SJSA1 (cell line): ENCODE data around the gene SLC2A13. TPM values are rescaled to one million over a fixed set of nuclear protein-coding genes. Genes with fewer than 3 reads are reported as not detected.
"Not testable (repeated sequence)": the region's sequence is repeated elsewhere in the genome, so short reads cannot be mapped to it uniquely, and the experiment has no call there.

Experiments
- DNase-seq, 2 experiments: peaks; one replicate each; pipeline ENCODE4 v3.0.0-alpha.2; 2015 to 2020; ENCODE audit warnings: low spot score in 2 of 2, low read depth in 1 of 2
- H3K27ac ChIP-seq: fragments of 250-450 bp; sonication (Bioruptor Pico); 2 replicates; pipeline ENCODE4 v1.5.1; 2020; ENCODE audit warnings: mild to moderate bottlenecking, moderate library complexity
- H3K27me3 ChIP-seq: fragments of 250-450 bp; sonication (Bioruptor Pico); replicated peaks from 2 replicates; pipeline ENCODE4 v1.5.1; 2020; ENCODE audit warnings: mild to moderate bottlenecking, moderate library complexity
- H3K36me3 ChIP-seq: fragments of 250-450 bp; sonication (Bioruptor Pico); 2 replicates; pipeline ENCODE4 v1.5.1; 2020; ENCODE audit warnings: mild to moderate bottlenecking
- H3K4me1 ChIP-seq: fragments of 250-450 bp; sonication (Bioruptor Pico); replicated peaks from 2 replicates; pipeline ENCODE4 v1.6.1; 2021; ENCODE audit warnings: mild to moderate bottlenecking
- H3K4me3 ChIP-seq: fragments of 250-450 bp; sonication (Bioruptor Pico); 2 replicates; pipeline ENCODE4 v1.5.1; 2020; ENCODE audit warnings: mild to moderate bottlenecking
- H3K9me3 ChIP-seq: fragments of 250-450 bp; sonication (Bioruptor Pico); replicated peaks from 2 replicates; pipeline ENCODE4 v1.5.1; 2020; ENCODE audit warnings: mild to moderate bottlenecking
- total RNA-seq: library from RNA; depleted of rRNA; stranded (reverse); fragments of >200 nt; shearing (Covaris generic); gene quantifications from 2 replicates; pipeline ENCODE4 v1.2.3, GENCODE V29; 2014

SLC2A13 gene
- total RNA-seq, 1 experiment from 2014 or later = 2.9 TPM

- H3K4me1 ChIP-seq = no peaks in the 10 kb centered on the region
- no peaks in the 10 kb centered on the region for H3K36me3 ChIP-seq
- H3K9me3 ChIP-seq = no peaks in the 10 kb centered on the region
- H3K4me3 ChIP-seq = no peak overlapping the region
- H3K27ac ChIP-seq = no peak overlapping the region
- DNase-seq = no peak
- H3K27me3 ChIP-seq = no peaks in the 10 kb centered on the region
These were observed 203.1 kb downstream of the SLC2A13 start for GRCh38 chr12:39902821-39903220.

GRCh38 chr12:39897315-39897714 lies 208.6 kb downstream of the SLC2A13 start:
- H3K9me3 ChIP-seq = 0 out of 2 replicates have a peak, but pooled peaks cover 8% of the 10 kb centered on the region
- no peak for DNase-seq

DNA sequence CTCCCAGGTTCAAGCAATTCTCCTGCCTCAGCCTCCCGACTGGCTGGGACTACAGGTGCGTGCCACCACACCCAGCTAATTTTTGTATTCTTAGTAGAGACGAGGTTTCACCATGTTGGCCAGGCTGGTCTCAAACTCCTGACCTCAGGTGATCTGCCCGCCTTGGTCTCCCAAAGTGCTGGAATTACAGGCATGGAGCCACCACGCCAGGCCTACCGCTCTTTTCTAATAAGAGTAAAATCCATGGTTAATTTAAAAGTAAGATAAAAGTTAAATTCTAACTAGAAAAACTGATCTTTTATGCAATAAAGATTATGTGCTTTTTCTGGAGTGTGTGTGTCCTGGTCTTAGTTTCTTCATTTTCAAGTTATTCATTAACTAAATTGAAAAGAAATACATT lies 212.5 kb downstream of the SLC2A13 start:
- H3K4me3 ChIP-seq, H3K9me3 ChIP-seq, H3K27ac ChIP-seq, H3K27me3 ChIP-seq, H3K36me3 ChIP-seq, H3K4me1 ChIP-seq, DNase-seq: not testable (repeated sequence)

More at GRCh38 chr12:39897315-39897714, 208.6 kb downstream of the SLC2A13 start:
- Histone ChIP-seq H3K36me3 (no peaks in the 10 kb centered on the region), H3K27ac (no peak overlapping the region), H3K4me3 (no peak overlapping the region), H3K4me1 (no peaks in the 10 kb centered on the region), H3K27me3 (no peaks in the 10 kb centered on the region)

- H3K9me3 ChIP-seq = 0 out of 2 replicates have a peak, but pooled peaks cover 5% of the 10 kb centered on the region
- no peaks in the 10 kb centered on the region for H3K4me1 ChIP-seq
- DNase-seq = no peak
- no peaks in the 10 kb centered on the region for H3K36me3 ChIP-seq
- H3K27ac ChIP-seq = no peak overlapping the region
- H3K4me3 ChIP-seq = no peak overlapping the region
- no peaks in the 10 kb centered on the region for H3K27me3 ChIP-seq
These were observed 213.7 kb downstream of the SLC2A13 start for GRCh38 chr12:39892146-39892545.

DNA sequence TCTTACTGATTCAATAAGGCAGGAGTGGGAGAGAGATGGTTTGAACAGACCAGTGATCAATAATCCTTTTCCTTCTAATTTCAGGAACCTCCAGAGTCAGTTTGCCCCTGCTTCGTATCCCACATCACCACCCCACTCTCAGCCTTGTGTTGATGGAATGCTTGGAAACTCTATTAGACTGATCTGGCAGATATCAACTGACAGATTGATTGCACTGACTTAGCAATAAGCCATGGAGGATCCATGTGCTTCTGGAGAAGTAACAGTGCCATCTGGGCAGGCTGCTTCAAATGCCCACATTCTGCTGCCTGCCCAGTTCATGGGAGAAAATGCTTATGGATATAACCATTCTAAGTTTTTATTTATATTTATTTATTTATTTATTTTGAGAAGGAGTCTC lies 218.0 kb downstream of the SLC2A13 start:
- no peaks in the 10 kb centered on the region for H3K9me3 ChIP-seq
- H3K4me3 ChIP-seq = no peak overlapping the region
- no peaks in the 10 kb centered on the region for H3K36me3 ChIP-seq
- DNase-seq = no peak
- H3K27me3 ChIP-seq = no peaks in the 10 kb centered on the region
- no peak overlapping the region for H3K27ac ChIP-seq
- H3K4me1 ChIP-seq = no peaks in the 10 kb centered on the region

- no peaks in the 10 kb centered on the region for H3K36me3 ChIP-seq
- no peaks in the 10 kb centered on the region for H3K4me1 ChIP-seq
- H3K27ac ChIP-seq = no peak overlapping the region
- H3K4me3 ChIP-seq = no peak overlapping the region
- no peak for DNase-seq
- H3K9me3 ChIP-seq = no peaks in the 10 kb centered on the region
- H3K27me3 ChIP-seq = no peaks in the 10 kb centered on the region
These were observed 219.8 kb downstream of the SLC2A13 start for GRCh38 chr12:39886106-39886505.

DNA sequence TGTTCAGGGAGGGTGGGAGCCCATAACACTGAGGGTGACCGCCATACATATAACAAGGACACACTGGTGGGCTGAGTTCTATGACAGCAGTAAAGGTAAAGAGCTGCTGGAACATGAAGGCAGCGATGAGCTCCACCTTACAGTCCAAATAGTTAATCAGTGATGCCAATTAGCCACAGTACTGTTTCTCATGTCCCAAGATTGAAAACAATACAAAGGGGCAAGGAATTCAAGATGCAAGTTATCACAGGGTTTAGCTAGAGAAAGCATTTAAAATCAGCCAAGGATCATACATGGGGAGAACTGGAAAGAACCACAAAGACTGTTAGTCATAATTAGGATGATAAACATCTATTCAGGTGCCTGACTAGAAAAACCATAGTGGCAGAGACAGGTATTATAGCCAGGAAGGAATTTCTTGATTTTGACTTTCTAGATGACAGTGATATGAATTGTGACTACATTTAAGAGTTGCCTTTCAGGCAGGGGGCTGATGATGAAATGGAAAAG lies 221.2 kb downstream of the SLC2A13 start:
- Histone ChIP-seq H3K4me1 (no peaks in the 10 kb centered on the region), H3K4me3 (no peak overlapping the region), H3K9me3 (no peaks in the 10 kb centered on the region), H3K27me3 (no peaks in the 10 kb centered on the region), H3K27ac (no peak overlapping the region), H3K36me3 (no peaks in the 10 kb centered on the region)
- no peak for DNase-seq

GRCh38 chr12:39883411-39883810 lies 222.5 kb downstream of the SLC2A13 start:
- H3K4me3 ChIP-seq = no peak overlapping the region
- no peak overlapping the region for H3K27ac ChIP-seq
- DNase-seq = no peak
- H3K9me3 ChIP-seq = no peaks in the 10 kb centered on the region
- no peaks in the 10 kb centered on the region for H3K4me1 ChIP-seq
- H3K27me3 ChIP-seq = no peaks in the 10 kb centered on the region
- H3K36me3 ChIP-seq = no peaks in the 10 kb centered on the region

- Histone ChIP-seq H3K4me3 (no peak overlapping the region), H3K36me3 (no peaks in the 10 kb centered on the region), H3K27ac (no peak overlapping the region), H3K4me1 (no peaks in the 10 kb centered on the region), H3K9me3 (no peaks in the 10 kb centered on the region), H3K27me3 (no peaks in the 10 kb centered on the region)
- DNase-seq = no peak
These were observed 227.1 kb downstream of the SLC2A13 start for GRCh38 chr12:39878753-39879152.

- no peak overlapping the region for H3K4me3 ChIP-seq
- no peak for DNase-seq
- H3K9me3 ChIP-seq = no peaks in the 10 kb centered on the region
These were observed 230.2 kb downstream of the SLC2A13 start for GRCh38 chr12:39875721-39876120.

DNA sequence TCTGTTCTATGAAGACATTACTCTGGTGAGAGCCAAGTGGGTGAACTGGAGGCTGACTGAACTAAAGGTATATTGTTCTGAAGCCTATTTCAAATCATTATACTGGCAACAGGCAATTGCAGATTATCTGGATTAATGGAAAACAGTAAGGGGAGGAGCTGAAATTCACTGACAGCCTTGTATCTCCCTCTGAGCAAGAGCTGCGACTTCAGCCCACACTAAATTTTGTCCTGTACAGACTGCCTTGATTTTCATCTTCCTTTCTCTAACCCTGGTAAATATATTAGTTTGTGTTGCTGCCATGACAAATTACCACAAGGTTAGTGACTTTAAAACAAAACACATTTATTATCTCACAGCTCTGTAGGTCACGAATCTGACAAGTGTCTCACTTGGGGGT lies 231.1 kb downstream of the SLC2A13 start:
- no peak for DNase-seq
- H3K4me3 ChIP-seq = no peak overlapping the region
- H3K36me3 ChIP-seq = no peaks in the 10 kb centered on the region
- no peak overlapping the region for H3K27ac ChIP-seq
- no peaks in the 10 kb centered on the region for H3K4me1 ChIP-seq
- no peaks in the 10 kb centered on the region for H3K27me3 ChIP-seq
- H3K9me3 ChIP-seq = no peaks in the 10 kb centered on the region

More at GRCh38 chr12:39875721-39876120, 230.2 kb downstream of the SLC2A13 start:
- Histone ChIP-seq H3K4me1 (no peaks in the 10 kb centered on the region), H3K27me3 (no peaks in the 10 kb centered on the region), H3K36me3 (no peaks in the 10 kb centered on the region), H3K27ac (no peak overlapping the region)

- Histone ChIP-seq H3K4me3 (no peak overlapping the region), H3K9me3 (no peaks in the 10 kb centered on the region), H3K27me3 (no peaks in the 10 kb centered on the region), H3K27ac (no peak overlapping the region), H3K36me3 (no peaks in the 10 kb centered on the region), H3K4me1 (no peaks in the 10 kb centered on the region)
- DNase-seq = no peak
These were observed 232.8 kb downstream of the SLC2A13 start for GRCh38 chr12:39873065-39873464.

DNA sequence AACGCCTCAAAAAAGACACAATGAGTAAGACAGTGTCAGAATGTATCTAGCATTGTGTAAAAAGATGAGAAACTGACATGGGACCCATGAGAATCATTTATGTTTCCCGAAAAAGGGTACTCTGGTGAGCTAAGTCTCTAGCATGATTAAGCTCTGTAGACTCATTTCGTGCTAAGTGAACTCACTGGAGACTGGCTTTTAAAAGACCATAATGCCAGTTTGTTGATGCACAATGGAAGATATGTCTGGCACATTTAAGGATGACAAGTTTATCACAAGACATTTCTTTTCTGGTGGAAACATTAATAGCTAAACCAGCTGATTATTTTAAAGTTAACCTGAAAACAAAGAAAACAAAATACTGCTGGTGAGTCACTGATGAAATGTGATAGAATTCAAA lies 233.5 kb downstream of the SLC2A13 start:
- no peaks in the 10 kb centered on the region for H3K4me1 ChIP-seq
- no peaks in the 10 kb centered on the region for H3K36me3 ChIP-seq
- no peaks in the 10 kb centered on the region for H3K9me3 ChIP-seq
- H3K4me3 ChIP-seq = no peak overlapping the region
- H3K27ac ChIP-seq = no peak overlapping the region
- no peak for DNase-seq
- no peaks in the 10 kb centered on the region for H3K27me3 ChIP-seq

GRCh38 chr12:39868328-39868725 lies 237.6 kb downstream of the SLC2A13 start:
- Histone ChIP-seq H3K9me3 (no peaks in the 10 kb centered on the region), H3K27me3 (no peaks in the 10 kb centered on the region), H3K4me1 (no peaks in the 10 kb centered on the region), H3K4me3 (no peak overlapping the region), H3K27ac (no peak overlapping the region), H3K36me3 (no peaks in the 10 kb centered on the region)
- DNase-seq = no peak

DNA sequence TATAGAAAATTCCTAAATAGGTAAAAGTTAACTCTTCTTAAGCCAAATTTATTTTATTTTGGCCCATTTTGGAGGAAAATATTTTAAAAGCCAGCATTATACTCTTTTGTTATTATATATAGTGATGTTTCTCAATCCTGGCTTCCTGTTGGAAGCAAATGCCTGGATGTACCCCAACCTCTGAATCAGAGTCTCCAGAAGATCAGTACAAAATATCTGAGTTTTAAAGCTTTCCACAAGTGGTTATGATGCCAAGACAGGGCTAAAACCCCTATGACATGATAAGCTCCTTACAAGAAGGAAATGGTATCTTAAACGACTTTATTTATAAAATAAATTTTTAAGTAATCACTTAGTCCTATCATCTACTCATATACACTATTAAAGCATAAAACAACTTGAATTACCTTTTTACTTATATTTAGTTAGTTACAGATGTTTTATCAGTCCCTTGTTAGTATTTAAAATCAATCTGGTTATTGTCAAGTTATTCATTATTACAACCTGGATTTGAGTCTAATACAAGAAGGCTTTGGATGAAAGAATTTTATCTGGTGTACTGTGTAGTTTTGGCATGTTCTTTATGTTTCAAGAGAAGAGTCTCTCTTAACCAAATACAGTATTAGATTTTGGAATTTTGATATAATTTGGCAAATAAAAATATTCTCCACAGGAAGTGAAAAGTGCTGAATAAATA lies 238.1 kb downstream of the SLC2A13 start:
- Histone ChIP-seq H3K4me1 (no peaks in the 10 kb centered on the region), H3K27ac (no peak overlapping the region), H3K9me3 (no peaks in the 10 kb centered on the region), H3K4me3 (no peak overlapping the region), H3K36me3 (no peaks in the 10 kb centered on the region), H3K27me3 (no peaks in the 10 kb centered on the region)
- DNase-seq = no peak
